Germinal center (tissue), 1 donor: ENCODE data around the gene GABBR1.

Experiments used
- DNase-seq: peaks from one replicate; pipeline ENCODE4 v3.0.0; 2012; ENCODE audit warnings: mixed read lengths, low spot score

GABBR1 gene

GRCh38 chr6:29620630-29621029, 12.4 kb downstream of the GABBR1 start:
- no peak for DNase-seq

GRCh38 chr6:29619578-29620160, 13.3 kb downstream of the GABBR1 start:
- DNase-seq, result no peak

DNA sequence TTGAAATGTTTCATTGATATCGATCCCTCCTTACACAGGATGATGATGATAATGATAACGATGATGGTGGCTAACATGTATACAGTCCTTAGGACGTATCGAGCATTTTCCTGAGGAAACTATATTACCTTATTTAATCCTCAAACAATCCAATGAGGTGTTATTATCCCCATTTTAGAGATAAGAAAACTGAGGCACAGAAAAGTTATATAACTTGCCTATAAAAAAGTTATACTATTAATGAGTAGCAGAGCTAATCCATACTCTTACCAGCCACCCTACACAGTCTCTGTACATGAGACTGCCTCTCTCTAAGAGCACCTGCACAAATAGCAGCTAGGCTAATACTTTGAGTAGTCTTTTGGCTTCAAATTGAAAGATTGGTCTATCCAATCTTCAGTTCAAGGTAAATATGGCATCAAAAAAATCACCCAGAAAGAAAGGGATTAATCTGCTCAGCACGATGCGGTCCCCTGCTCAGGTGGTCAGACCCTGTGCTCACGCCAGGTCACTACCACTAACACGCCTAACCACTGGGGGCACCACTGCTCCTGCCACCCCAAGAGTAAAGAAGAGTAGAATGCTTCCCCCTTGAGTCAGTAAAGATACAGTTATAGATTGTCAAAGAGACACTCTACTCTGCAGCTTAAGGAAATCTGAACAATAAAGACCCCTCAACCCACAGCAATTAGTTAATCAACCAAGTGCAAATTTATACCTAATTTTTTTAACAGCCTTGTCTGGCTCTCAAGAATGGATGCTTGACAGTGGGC, 15.0 kb downstream of the GABBR1 start:
- no peak for DNase-seq

DNA sequence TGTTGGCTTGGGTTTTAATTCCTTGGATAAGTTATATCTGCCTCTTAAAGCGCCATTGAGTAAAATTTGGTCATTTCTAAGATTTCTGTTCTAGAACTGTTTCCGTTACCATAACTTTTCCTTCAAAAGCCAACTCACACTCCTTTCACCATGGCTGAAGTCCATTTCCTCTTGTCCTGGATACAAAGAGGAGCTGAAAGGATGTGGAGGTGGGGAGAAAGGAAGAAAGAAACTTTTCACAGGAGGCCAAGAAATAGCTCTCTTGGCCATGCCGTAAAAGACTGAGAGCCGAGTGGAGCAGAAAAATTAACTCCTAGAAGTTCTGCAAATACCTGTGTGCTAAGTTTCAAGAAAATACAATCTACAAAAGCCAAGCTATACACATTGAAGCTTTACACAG, 21.6 kb downstream of the GABBR1 start:
- DNase-seq, result no peak

- no peak for DNase-seq
Measured at GRCh38 chr6:29610540-29610939, 22.4 kb downstream of the GABBR1 start.

DNA sequence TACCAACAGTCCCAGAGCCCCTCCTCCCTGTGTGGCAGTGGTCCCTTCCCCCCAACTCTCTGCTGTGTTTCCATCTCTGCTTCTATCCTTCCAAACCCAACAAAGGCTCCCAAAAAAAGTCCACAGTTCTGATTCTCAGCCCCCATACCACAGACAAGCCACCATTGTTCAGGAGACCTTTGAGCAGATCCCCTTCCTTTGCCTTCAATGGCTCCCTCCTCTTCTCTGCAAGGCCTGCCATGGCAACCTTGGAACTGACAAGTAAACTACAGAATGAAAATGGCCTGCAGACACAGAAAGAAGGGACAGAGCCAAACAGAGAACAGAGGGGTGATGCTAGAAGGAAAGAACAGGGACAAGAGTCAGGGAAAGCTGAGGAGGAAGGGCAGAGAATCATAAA, 24.9 kb downstream of the GABBR1 start:
- DNase-seq, result no peak

- DNase-seq, result no peak
Measured at GRCh38 chr6:29603930-29604329, 29.1 kb downstream of the GABBR1 start.

DNA sequence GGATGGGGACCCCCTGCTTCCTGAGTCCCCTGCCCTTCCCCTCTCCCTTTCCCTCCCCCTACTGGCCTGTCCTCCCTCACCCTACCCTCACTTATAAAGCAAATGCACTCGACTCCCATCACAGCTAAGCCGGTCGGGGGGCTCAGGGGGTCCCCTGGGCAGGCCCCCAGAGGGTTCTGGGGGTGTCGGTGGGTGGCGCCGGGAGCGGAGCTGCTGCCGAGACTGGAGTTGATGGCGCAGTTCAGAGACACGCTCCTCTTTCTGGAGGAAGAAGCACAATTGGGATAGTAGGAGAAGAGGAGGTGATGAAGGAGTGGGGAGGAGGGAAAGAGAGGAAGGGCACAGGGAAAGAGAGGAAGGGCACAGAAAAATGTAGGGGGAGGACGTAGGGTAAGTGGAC, 29.5 kb downstream of the GABBR1 start:
- DNase-seq, result no peak

DNA sequence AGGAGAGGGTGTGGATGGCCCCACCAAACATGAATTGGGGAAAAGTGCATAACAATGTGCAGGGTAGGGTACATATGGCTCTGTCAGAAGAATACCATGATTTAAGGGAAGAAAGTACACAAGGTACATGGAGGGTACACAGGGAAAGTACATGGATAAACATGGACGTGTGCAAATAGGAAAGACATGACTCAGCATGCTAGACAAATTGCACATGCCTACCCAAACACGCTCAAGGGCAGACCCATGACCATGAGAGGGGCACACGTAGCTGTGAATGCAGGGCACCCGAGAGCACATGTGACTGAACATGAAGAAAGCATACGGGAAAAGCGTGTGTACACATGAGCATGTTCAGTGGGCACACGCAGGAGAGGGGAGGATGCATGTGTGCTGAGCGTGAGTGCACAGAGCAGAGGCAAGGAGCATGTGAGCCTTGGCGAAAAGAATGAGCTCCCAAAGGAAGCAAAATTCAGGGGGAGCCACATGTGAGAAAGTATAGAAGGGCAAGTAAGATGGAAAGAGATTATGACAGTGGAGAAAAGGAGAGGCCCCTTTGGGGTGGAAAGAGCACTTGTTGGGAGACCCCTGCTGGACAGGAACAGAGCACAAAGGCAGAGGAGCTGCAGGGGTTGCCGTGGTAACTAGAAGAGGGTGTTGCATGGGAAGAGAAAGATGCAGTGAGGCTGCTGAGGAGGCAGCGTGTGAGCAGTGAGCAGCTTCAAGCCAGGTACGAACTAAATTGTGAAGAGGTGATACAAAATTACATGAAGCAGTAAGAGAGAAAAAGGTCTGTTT, 30.2 kb downstream of the GABBR1 start:
- DNase-seq, result no peak

GRCh38 chr6:29598172-29598747, 34.7 kb downstream of the GABBR1 start:
- DNase-seq, result no peak

- no peak for DNase-seq
Measured at GRCh38 chr6:29597184-29597583, 35.8 kb downstream of the GABBR1 start.

GRCh38 chr6:29596381-29596900, 36.5 kb downstream of the GABBR1 start:
- DNase-seq, result no peak

DNA sequence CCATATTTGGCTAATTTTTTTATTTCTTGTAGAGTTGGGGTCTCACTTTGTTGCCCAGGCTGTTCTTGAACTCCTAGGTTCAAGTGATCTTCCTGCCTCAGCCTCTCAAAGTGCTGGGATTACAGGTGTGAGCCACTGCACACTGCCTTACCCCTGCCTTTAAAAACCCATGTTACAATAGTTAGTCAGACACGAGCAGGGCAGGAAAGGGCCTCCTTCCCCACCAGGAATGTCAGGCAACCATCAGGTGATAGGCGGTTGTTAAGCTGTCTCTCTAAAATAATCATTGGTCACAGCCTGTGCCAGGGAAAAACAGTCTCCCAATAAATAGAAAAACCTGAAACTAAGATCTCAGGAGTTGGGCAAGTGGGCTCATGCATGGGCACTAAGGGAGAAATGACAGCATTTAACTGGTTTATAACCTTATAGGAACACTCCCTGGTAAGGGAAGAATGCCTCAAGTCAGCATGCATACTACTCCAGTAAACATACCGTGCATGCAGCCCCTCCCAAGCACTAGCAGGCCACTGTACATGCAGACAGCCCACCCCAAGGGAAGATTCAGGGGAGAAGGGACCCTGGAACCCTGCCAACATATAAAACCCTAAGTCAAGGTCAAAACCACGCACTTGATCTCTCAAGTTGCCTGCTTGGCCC, 39.7 kb downstream of the GABBR1 start:
- DNase-seq, result no peak

DNA sequence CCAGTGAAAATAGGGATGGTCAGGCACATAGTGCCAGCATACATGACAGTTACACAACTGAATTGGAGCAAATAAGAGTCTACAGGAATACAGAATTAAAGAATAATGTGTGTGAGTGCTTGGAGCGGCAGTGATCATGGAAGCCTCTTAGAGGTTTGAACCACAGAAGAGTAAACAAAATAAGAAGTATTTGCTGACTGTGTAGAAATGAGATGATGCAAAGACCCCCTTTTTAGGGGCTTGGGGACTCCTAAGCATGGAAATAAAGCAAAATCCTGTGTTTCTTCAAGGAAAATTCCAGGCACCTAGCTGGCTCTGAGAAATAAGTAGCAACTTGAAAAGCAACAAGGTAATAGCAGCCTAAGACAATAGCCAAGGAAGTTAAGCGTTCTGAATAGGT, 41.3 kb downstream of the GABBR1 start:
- DNase-seq, result no peak

DNA sequence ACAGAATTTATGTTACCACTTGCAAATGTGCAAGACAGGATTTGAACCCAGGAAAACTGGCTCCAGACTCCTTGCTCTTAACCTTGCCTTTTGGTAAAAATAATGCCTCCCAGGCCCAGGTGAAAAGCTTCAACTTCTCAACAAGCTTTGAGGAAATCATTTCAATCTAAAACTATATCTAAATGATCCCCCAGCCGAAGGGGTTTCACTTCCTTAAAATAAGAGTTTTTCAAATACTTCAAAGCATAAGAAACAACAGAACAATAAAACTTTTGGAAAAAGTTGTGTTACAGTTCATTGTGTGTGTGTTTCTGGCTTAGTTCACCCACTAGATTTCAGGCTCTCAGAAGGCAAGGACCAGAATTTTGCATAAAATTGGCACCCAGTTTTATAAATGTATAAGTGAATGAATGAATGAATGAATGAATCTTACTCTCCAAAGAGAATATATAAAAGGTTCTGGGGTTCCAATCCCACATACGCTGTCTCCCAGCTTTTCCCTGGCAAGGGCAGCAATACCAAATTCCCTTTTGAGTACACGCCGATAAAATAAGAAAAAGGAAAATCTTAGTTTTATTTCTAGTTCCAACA, 42.7 kb downstream of the GABBR1 start:
- DNase-seq, result no peak

DNA sequence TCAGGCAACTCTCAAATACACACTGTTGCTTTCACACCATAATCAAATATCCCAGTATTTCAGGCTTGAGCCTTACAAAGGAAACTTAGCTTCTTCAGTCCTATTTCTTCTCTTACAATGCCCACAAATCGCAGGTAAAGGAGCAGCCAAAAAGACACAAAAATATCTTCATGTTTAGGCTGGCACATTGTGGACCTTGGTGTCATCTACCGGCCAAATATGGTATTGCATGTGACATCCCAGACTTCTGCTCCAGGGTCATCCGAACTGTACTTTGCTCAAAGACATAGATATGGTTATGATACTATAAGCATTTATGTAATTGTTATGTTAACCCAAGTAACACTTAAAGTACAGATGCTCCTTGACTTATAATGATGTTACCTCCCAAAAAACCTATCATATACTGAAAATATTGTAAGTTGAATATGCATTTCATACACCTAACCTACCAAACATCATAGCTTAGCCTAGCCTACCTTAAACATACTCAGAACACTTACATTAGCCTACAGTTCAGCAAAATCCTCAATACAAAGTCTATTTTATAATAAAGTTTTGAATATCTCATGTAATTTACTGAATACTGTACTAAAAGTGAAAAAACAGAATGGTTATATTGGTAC, 43.4 kb downstream of the GABBR1 start:
- DNase-seq, result peak; percentile 47

DNA sequence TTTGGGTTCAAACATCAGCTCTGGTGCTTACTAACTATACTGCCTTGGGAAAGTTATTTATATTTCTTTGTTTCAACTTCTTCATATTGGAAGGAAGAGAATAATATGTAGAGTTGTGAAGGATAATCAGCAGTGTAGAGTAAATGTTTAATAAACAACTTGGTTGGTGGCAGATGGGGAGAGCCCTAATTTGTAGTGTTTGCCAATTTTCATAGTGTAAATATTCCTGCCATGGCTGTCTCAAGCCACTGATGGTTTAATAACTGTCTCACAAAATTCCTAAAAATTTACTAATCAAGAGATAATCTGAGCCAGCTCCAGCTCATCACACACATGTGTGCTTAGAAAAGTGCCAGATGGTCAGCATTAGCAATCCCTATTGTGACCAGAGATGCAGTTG, 48.2 kb downstream of the GABBR1 start, which contains the start of gene OR2H2:
Gene OR2H2 (plus strand): TSS at position 301 of the 400 bp plus-strand sequence. CDS start 2,824 bp downstream, outside the sequence.
- no peak for DNase-seq

GRCh38 chr6:29577544-29577943, 55.4 kb downstream of the GABBR1 start:
- no peak for DNase-seq

DNA sequence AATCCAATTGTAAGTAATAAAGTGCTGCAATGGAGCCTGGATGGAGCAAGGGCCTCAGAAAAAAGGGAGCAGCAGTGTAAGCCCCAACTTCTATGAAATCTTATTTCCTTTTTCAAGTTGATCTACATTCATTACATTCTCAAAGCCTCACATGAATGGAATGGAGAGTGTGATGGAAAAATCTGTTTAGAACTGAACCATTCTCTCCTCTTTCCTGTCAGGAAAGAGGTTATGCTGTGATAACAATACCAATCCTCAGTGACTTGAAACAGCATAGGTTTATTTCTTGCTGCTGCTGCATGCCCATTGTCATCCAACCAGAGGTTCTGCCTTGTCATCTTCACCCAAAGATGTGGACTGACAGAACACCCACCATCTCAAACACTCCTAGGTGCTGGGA, 56.9 kb downstream of the GABBR1 start:
- DNase-seq, result no peak

GRCh38 chr6:29567991-29568390, 65.0 kb downstream of the GABBR1 start:
- DNase-seq, result no peak

GRCh38 chr6:29567541-29567940, 65.4 kb downstream of the GABBR1 start:
- no peak for DNase-seq
